Sigmoid colon (tissue), 7 donors: ENCODE measurements around the gene TBC1D19. TPM values are rescaled to one million over a fixed set of nuclear protein-coding genes. Genes with fewer than 3 reads are reported as not detected.

Source experiments
- DNase-seq: peaks from one replicate; pipeline ENCODE4 v3.0.0-alpha.2; 2019
- H3K27ac ChIP-seq, 4 donors: fragments of 200-600 bp; sonication (generic); one replicate each; pipeline ENCODE4 v1.5.1; 2016 to 2019; ENCODE audit warnings: mild to moderate bottlenecking in 1 of 4
- H3K27me3 ChIP-seq, 3 donors: fragments of 200-600 bp; sonication (generic); one replicate each; pipeline ENCODE4 v1.5.1; 2019; ENCODE audit warnings: mild to moderate bottlenecking in 1 of 3
- H3K36me3 ChIP-seq, 4 donors: fragments of 200-600 bp; sonication (generic); one replicate each; pipeline ENCODE4 v1.5.1; 2016 to 2019
- H3K4me1 ChIP-seq, 4 donors: fragments of 200-600 bp; sonication (generic); one replicate each; pipeline ENCODE4 v1.5.1; 2017 to 2019
- H3K4me3 ChIP-seq, 4 donors: fragments of 200-600 bp; sonication (generic); one replicate each; pipeline ENCODE4 v1.5.1; 2017 to 2019; ENCODE audit warnings: mild to moderate bottlenecking in 2 of 4, moderate library complexity in 1 of 4
- H3K9me3 ChIP-seq, 4 donors: fragments of 200-600 bp in 3 of 4; sonication (generic) in 3 of 4; one replicate each; pipeline versions ENCODE4 v1.5.1 to v1.6.1; 2013 to 2019
- EP300 ChIP-seq, 4 donors: sonication (generic); formaldehyde crosslinking; IDR thresholded peaks; one replicate each; pipeline ENCODE4 v1.6.1; 2017; ENCODE audit warnings: antibody characterized with exemption in 4 of 4
- POLR2A ChIP-seq, 2 donors: fragments of 450-650 bp; IDR thresholded peaks; one replicate each; pipeline ENCODE4 v1.6.1; 2016; ENCODE audit warnings: antibody characterized with exemption in 2 of 2, mild to moderate bottlenecking in 2 of 2, moderate library complexity in 2 of 2
- POLR2AphosphoS5 ChIP-seq, 4 donors: sonication (generic); formaldehyde crosslinking; IDR thresholded peaks; one replicate each; pipeline ENCODE4 v1.6.1; 2017; ENCODE audit warnings: antibody characterized with exemption in 4 of 4
- WGBS, 2 donors: extraction: QIAGEN DNeasy Blood & Tissue Kit; methylation state at CpG; one replicate each; pipeline ENCODE4 v1.1.7; 2013; 5-methylcytosine and 5-hydroxymethylcytosine counted together
- intact Hi-C: fragments of 100-400 bp; cut with DNase I; formaldehyde crosslinking; loops from one replicate; pipeline ENCODE4 v1.15.1; 2023
- polyA plus RNA-seq, 3 donors: library from polyadenylated mRNA; stranded (reverse); fragments of 200-250 nt; gene quantifications; one replicate each; pipeline ENCODE4 v1.2.3, GENCODE V29; 2013
- total RNA-seq, 4 donors: library from RNA; depleted of rRNA; stranded (reverse); fragments of >200 nt; gene quantifications; one replicate each; pipeline ENCODE4 v1.1.0, GENCODE V29; 2016
- TF ChIP-seq, protein P1 (sequence below), 4 experiments: fragments of 450-650 bp in 3 of 4; fragments of 200-600 bp in 1 of 4; IDR thresholded peaks; one replicate each; pipeline ENCODE4 v1.5.1; 2016 to 2019; ENCODE audit warnings: antibody characterized with exemption in 4 of 4, mild to moderate bottlenecking in 3 of 4, moderate library complexity in 2 of 4
- donor health status: healthy with polysubstance abuse.
- donor health status: Bipolar disorder and iron deficiency.
- donor health status: healthy.

TBC1D19 gene
- total and polyA plus RNA-seq, 7 donors, result 1.4 to 31.8 (median 21.6) TPM

DNA sequence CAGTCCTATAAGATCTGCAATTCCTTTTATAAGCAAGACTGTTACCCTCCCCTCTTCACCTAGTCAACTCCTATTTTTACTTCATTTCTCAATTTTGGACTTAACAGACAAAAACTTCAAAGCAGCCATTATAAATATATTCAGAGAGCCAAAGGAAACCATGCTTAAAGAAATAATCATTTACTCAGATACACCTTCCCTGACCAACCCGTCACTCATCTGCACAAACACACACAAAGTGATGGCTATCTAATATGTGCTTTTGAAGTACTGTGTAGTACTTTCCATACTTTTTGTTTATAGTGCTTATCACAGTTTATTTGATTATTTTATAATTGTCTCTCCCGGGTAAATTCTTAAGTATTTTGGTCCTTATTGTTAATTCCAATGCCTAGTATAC, 117.2 kb downstream of the TBC1D19 start:
- H3K4me3 ChIP-seq, result no peak overlapping the region
- intact Hi-C loops, result no loop called here
- WGBS, 2 donors, result 71 to 81% methylated on average over 2 of the region's 2 CpGs
- TF ChIP-seq, protein P1, sequence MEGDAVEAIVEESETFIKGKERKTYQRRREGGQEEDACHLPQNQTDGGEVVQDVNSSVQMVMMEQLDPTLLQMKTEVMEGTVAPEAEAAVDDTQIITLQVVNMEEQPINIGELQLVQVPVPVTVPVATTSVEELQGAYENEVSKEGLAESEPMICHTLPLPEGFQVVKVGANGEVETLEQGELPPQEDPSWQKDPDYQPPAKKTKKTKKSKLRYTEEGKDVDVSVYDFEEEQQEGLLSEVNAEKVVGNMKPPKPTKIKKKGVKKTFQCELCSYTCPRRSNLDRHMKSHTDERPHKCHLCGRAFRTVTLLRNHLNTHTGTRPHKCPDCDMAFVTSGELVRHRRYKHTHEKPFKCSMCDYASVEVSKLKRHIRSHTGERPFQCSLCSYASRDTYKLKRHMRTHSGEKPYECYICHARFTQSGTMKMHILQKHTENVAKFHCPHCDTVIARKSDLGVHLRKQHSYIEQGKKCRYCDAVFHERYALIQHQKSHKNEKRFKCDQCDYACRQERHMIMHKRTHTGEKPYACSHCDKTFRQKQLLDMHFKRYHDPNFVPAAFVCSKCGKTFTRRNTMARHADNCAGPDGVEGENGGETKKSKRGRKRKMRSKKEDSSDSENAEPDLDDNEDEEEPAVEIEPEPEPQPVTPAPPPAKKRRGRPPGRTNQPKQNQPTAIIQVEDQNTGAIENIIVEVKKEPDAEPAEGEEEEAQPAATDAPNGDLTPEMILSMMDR (IDR thresholded peaks at IDR 0.05), result no peak
- TF ChIP-seq POLR2A (IDR thresholded peaks at IDR 0.05), result no peak
- TF ChIP-seq POLR2AphosphoS5 (IDR thresholded peaks at IDR 0.05), result no peak
- TF ChIP-seq EP300 (IDR thresholded peaks at IDR 0.05), result no peak
- no peak overlapping the region for H3K27ac ChIP-seq
- DNase-seq, result no peak
- no peaks in the 10 kb centered on the region for H3K36me3 ChIP-seq
- H3K27me3 ChIP-seq, result no peaks in the 10 kb centered on the region
- no peaks in the 10 kb centered on the region for H3K9me3 ChIP-seq
- H3K4me1 ChIP-seq, result no peaks in the 10 kb centered on the region

DNA sequence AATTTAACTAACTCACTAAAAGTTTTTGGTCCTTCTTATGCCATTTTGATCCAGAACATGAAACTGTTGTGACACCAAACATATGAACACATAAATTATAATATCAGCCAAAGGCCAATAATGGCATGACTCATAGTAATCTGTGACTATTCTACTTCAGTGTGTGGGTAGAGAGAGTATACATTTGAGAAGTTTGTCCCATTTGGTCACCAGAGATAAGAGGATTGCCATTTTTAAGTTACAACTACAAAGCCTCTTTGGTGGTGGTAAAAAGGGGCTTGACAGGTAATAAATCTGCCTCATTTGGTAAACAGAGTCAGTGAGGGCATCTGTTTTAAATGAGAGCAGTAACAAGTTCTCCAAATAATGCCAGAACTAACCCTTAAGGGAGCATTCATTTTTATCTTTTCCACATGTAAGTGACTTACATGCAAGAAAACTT, 117.9 kb downstream of the TBC1D19 start:
- no peak overlapping the region for H3K27ac ChIP-seq
- TF ChIP-seq POLR2A (IDR thresholded peaks at IDR 0.05) (no peak), EP300 (IDR thresholded peaks at IDR 0.05) (no peak), POLR2AphosphoS5 (IDR thresholded peaks at IDR 0.05) (no peak)
- TF ChIP-seq, protein P1 (IDR thresholded peaks at IDR 0.05), result no peak
- no peaks in the 10 kb centered on the region for H3K27me3 ChIP-seq
- no peak for DNase-seq
- H3K4me1 ChIP-seq, result no peaks in the 10 kb centered on the region
- no peaks in the 10 kb centered on the region for H3K36me3 ChIP-seq
- H3K9me3 ChIP-seq, result no peaks in the 10 kb centered on the region
- H3K4me3 ChIP-seq, result no peak overlapping the region
- intact Hi-C loops, result no loop called here

DNA sequence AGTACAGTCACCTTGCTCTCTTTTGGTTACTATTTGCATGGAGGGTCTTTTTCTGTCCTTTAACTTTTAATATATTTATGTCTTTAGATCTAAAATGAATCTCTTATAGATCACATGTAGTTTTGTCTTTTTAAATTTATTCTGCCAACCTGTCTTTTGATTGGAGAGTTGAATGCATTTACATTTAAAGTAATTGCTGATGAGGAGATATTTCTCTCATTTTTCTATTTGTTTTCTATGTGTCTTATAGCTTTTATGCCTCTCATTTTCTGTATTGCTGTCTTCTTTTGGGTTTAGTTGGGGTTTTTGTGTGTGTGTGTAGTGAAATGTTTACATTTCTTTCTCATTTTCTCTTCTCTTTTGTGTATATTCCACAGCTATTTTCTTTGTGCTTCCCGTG, 123.5 kb downstream of the TBC1D19 start:
- no peak overlapping the region for H3K4me3 ChIP-seq
- WGBS, 2 donors, result 87 to 89% methylated on average over 1 of the region's 1 CpG
- H3K36me3 ChIP-seq, result no peaks in the 10 kb centered on the region
- H3K27ac ChIP-seq, result no peak overlapping the region
- H3K27me3 ChIP-seq, result no peaks in the 10 kb centered on the region
- no peaks in the 10 kb centered on the region for H3K4me1 ChIP-seq
- DNase-seq, result no peak
- no peak for TF ChIP-seq EP300 (IDR thresholded peaks at IDR 0.05)
- no peak for TF ChIP-seq POLR2A (IDR thresholded peaks at IDR 0.05)
- TF ChIP-seq, protein P1 (IDR thresholded peaks at IDR 0.05), result no peak
- no peak for TF ChIP-seq POLR2AphosphoS5 (IDR thresholded peaks at IDR 0.05)
- intact Hi-C loops, result no loop called here
- no peaks in the 10 kb centered on the region for H3K9me3 ChIP-seq

DNA sequence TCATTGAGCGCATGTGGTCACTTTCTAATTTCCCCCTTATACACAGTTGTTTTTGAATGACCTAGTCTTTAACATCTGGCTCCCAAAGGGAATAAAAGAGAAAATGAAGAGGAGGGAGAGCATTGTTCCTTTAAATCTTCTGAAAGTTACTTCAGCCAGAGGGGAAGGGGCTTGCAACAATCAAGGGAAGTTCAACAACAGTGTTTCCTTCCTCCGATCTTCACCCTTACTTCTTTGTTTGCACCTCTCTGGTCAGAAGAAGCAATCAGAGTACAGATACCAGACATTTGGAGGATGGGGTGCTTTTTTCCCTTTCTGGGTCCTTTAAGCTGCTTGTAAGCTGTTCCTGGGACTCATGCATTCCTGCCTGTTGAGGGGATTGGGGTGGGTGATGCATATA, 125.4 kb downstream of the TBC1D19 start:
- Histone ChIP-seq H3K9me3 (no peaks in the 10 kb centered on the region), H3K36me3 (no peaks in the 10 kb centered on the region), H3K4me3 (no peak overlapping the region), H3K4me1 (no peaks in the 10 kb centered on the region), H3K27me3 (no peaks in the 10 kb centered on the region), H3K27ac (no peak overlapping the region)
- 91 to 94% methylated on average over 2 of the region's 2 CpGs for WGBS, 2 donors
- TF ChIP-seq, protein P1 (IDR thresholded peaks at IDR 0.05), result no peak
- TF ChIP-seq POLR2A (IDR thresholded peaks at IDR 0.05), result no peak
- no peak for TF ChIP-seq POLR2AphosphoS5 (IDR thresholded peaks at IDR 0.05)
- TF ChIP-seq EP300 (IDR thresholded peaks at IDR 0.05), result no peak
- no peak for DNase-seq
- intact Hi-C loops, result no loop called here

DNA sequence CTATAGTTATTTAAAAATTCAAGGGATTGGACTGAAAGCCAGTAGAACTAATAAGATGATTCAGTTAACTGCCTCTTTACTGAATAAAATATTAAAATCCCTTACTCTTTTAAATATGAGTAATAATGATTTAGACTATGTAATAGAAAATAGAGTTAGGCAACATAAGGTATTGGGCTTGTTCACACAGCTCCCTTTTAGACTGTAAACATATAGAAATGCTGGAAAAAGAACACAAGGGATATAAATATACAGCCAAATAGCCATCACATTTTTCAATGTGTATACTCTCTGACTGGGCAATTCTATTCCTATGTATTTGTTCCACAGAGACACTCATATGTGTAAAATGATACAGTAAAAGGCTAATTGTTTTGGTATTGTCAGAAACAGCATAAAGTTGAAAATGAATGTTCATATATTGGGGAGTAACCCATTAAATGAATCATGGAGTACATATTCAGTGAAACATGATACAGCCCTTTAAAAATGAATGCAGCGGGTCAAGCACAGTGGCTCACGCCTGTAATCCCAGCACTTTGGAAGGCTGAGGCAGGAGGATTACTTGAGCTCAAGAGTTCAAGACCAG, 129.8 kb downstream of the TBC1D19 start:
- TF ChIP-seq POLR2AphosphoS5 (IDR thresholded peaks at IDR 0.05) (no peak), POLR2A (IDR thresholded peaks at IDR 0.05) (no peak), EP300 (IDR thresholded peaks at IDR 0.05) (no peak)
- TF ChIP-seq, protein P1 (IDR thresholded peaks at IDR 0.05), result no peak
- H3K27ac ChIP-seq, result no peak overlapping the region
- no peaks in the 10 kb centered on the region for H3K27me3 ChIP-seq
- WGBS, 2 donors, result 96 to 97% methylated on average over 2 of the region's 2 CpGs
- no peak overlapping the region for H3K4me3 ChIP-seq
- no peaks in the 10 kb centered on the region for H3K9me3 ChIP-seq
- H3K36me3 ChIP-seq, result no peaks in the 10 kb centered on the region
- H3K4me1 ChIP-seq, result no peaks in the 10 kb centered on the region
- intact Hi-C loops, result no loop called here
- DNase-seq, result no peak
